KMS-11 (cell line): Measurements from ENCODE around the gene SLC25A39.

Experiments used
- H2AFZ ChIP-seq: fragments of 200-600 bp; sonication (generic); 2 replicates; pipeline ENCODE4 v1.6.1; 2016; ENCODE audit warnings: antibody characterized with exemption, mixed run types, low read depth
- H3K27ac ChIP-seq: fragments of 200-600 bp; sonication (generic); 2 replicates; pipeline ENCODE4 v1.6.1; 2016; ENCODE audit warnings: mild to moderate bottlenecking, mixed run types
- H3K27me3 ChIP-seq: fragments of 200-600 bp; sonication (generic); 2 replicates; pipeline ENCODE4 v1.6.1; 2017; ENCODE audit warnings: mild to moderate bottlenecking, low read depth, mixed run types, moderate library complexity; ENCODE audit not compliant: insufficient read depth
- H3K36me3 ChIP-seq: fragments of 200-600 bp; sonication (generic); 2 replicates; pipeline ENCODE4 v1.6.1; 2017; ENCODE audit warnings: mild to moderate bottlenecking, mixed run types; ENCODE audit not compliant: insufficient read depth
- H3K4me1 ChIP-seq: fragments of 200-600 bp; sonication (generic); 2 replicates; pipeline ENCODE4 v1.6.1; 2016; ENCODE audit warnings: mild to moderate bottlenecking, low read depth, mixed run types; ENCODE audit not compliant: poor library complexity, severe bottlenecking
- H3K4me2 ChIP-seq: fragments of 200-600 bp; sonication (generic); 2 replicates; pipeline ENCODE4 v1.7.0; 2016; ENCODE audit warnings: mild to moderate bottlenecking, mixed run types
- H3K4me3 ChIP-seq: fragments of 200-600 bp; sonication (generic); IDR thresholded peaks from 2 replicates; pipeline ENCODE4 v1.6.1; 2017; ENCODE audit warnings: low read depth, low read length, mixed read lengths; ENCODE audit not compliant: insufficient read depth
- H3K79me2 ChIP-seq: fragments of 200-600 bp; sonication (generic); 2 replicates; pipeline ENCODE4 v1.6.1; 2016; ENCODE audit warnings: low read depth, mixed run types; ENCODE audit not compliant: insufficient read depth
- H3K9ac ChIP-seq: fragments of 200-600 bp; sonication (generic); 2 replicates; pipeline ENCODE4 v1.6.1; 2016; ENCODE audit warnings: mild to moderate bottlenecking, mixed run types
- H4K20me1 ChIP-seq: fragments of 200-600 bp; sonication (generic); 2 replicates; pipeline ENCODE4 v1.6.1; 2016; ENCODE audit warnings: mild to moderate bottlenecking, mixed run types; ENCODE audit not compliant: insufficient read depth
- TF ChIP-seq, protein P1 (sequence below): fragments of 200-600 bp; sonication (generic); conservative IDR thresholded peaks from 2 replicates; pipeline ENCODE4 v1.6.1; 2017; ENCODE audit warnings: low read depth, mild to moderate bottlenecking, antibody characterized with exemption, low read length, moderate library complexity, mixed read lengths

The SLC25A39 gene

DNA sequence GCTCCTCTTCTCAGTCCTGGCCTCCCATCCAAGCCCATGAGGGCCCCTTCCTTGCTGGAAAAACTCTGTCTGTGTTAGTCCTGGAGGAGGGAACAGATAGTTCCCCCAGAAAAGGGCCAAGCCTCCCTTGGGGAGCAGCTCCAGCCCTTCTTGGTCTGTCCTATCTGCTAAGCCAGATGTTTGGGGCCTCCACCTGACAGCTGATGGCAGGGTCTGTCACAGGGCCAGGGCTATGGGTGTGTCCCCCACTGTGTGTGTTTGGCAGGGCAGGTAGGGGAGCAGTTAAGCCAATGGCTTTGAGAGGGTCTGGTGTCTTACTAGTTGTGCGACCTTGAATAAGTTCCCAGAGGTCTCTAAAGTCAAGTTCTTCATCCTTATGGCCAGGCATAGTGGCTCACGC is 43.1 kb downstream of the SLC25A39 start:
- Histone ChIP-seq H2AFZ (no peak overlapping the region), H3K27ac (no peak overlapping the region), H3K36me3 (no peaks in the 10 kb centered on the region), H3K4me2 (no peak overlapping the region), H3K4me1 (peaks cover 8% of the 10 kb centered on the region), H3K9ac (no peak overlapping the region), H3K4me3 (no peak overlapping the region), H4K20me1 (no peaks in the 10 kb centered on the region), H3K27me3 (peaks cover 16% of the 10 kb centered on the region; the same call in 1 of the 2 replicates), H3K79me2 (no peaks in the 10 kb centered on the region)
- TF ChIP-seq, protein P1, sequence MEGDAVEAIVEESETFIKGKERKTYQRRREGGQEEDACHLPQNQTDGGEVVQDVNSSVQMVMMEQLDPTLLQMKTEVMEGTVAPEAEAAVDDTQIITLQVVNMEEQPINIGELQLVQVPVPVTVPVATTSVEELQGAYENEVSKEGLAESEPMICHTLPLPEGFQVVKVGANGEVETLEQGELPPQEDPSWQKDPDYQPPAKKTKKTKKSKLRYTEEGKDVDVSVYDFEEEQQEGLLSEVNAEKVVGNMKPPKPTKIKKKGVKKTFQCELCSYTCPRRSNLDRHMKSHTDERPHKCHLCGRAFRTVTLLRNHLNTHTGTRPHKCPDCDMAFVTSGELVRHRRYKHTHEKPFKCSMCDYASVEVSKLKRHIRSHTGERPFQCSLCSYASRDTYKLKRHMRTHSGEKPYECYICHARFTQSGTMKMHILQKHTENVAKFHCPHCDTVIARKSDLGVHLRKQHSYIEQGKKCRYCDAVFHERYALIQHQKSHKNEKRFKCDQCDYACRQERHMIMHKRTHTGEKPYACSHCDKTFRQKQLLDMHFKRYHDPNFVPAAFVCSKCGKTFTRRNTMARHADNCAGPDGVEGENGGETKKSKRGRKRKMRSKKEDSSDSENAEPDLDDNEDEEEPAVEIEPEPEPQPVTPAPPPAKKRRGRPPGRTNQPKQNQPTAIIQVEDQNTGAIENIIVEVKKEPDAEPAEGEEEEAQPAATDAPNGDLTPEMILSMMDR: no peak

DNA sequence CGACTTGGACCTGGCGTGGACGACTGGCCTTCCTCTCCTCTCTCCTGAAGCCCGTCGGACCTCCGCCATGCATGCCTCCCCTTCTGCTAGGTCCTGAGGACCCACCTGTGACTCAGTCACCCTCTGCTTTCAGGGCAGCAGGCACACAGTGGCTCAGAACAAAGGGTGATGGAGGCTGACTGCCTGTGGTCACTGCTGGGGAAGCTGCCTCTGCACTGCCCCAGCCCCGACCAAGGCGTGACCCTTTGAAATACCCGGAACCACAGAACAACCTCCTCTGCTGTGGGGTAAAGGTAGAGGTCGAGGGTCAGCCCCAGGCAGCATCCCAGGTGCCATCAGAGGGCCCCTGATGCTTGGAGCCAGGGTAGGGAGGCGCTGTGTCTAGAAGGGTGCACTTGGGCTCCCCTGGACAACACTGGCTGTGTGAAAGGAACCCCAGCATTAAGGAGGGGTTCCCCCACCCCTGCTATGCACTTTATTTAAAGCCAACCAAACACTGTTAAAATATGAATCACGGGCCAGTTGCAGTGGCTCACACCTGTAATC is 44.2 kb downstream of the SLC25A39 start:
- Histone ChIP-seq H3K27me3 (peaks cover 16% of the 10 kb centered on the region; the same call in 1 of the 2 replicates), H3K4me2 (no peak overlapping the region), H3K9ac (no peak overlapping the region), H3K4me3 (no peak overlapping the region), H3K36me3 (no peaks in the 10 kb centered on the region), H3K79me2 (no peaks in the 10 kb centered on the region), H3K27ac (no peak overlapping the region), H4K20me1 (no peaks in the 10 kb centered on the region), H2AFZ (no peak overlapping the region), H3K4me1 (peaks cover 8% of the 10 kb centered on the region)
- TF ChIP-seq, protein P1: no peak

DNA sequence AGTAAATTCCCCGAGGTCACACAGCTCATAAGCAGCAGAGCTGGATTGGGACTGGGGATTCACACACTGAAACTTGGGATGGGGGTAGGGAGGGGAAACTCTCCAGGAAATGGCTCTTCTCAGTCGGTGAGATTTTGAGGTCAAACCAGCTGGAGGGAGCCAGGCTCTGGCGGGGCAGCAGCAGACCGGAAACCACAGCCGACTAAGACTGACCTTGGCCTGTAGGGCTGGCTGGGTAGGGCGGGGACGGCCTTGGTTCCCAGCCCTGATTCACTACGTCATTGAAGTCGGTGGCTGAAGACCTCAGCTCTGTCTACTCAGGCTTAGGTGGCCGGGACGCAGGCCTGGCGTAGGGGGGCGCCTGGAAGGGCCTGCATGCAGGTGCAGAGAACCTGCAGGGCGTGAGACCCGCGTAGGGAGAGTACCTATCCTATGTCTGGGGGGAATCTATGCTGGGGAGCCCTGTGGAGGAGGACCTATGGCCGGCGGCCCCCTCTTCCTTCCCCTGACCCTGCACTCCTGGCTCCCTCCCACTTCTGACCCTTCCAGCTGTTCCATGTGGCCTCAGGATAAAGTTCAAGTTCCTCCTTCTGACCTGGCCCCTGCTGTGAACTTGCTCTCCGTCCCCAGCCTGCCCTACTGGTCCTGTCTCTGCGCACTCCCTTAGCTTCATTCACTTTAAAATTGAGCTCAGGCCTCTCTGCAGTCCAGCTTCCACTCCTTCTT is 44.8 kb downstream of the SLC25A39 start:
- TF ChIP-seq, protein P1: no peak
- Histone ChIP-seq H3K4me1 (peaks cover 8% of the 10 kb centered on the region), H3K27me3 (peaks cover 16% of the 10 kb centered on the region; the same call in 1 of the 2 replicates), H3K4me3 (no peak overlapping the region), H3K36me3 (no peaks in the 10 kb centered on the region), H3K4me2 (peak overlapping the region; percentile 34; the same call in 1 of the 2 replicates), H4K20me1 (no peaks in the 10 kb centered on the region), H3K79me2 (no peaks in the 10 kb centered on the region), H3K9ac (no peak overlapping the region), H2AFZ (peak overlapping the region; percentile 20; the same call in 1 of the 2 replicates), H3K27ac (no peak overlapping the region)

DNA sequence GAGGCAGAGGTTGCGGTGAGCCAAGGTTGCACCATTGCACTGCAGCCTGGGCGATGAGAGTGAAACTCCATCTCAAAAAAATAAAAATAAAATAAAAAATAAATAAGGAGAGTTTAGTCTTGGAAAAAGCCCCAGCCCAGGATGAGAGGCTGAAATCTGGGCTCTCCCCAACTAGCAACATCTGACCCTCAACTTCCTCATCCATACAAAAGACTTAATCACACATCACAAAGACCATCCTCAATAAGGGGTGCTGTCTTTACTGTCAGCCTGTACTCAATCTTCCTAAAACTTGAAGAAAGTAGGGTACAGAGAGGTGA is 45.3 kb downstream of the SLC25A39 start:
- H2AFZ ChIP-seq: peak overlapping the region; percentile 20; the same call in 1 of the 2 replicates
- H3K36me3 ChIP-seq: no peaks in the 10 kb centered on the region
- no peaks in the 10 kb centered on the region for H4K20me1 ChIP-seq
- TF ChIP-seq, protein P1: no peak
- H3K27me3 ChIP-seq: peaks cover 17% of the 10 kb centered on the region; the same call in 1 of the 2 replicates
- no peaks in the 10 kb centered on the region for H3K79me2 ChIP-seq
- peak overlapping the region; percentile 34; the same call in 1 of the 2 replicates for H3K4me2 ChIP-seq
- no peak overlapping the region for H3K9ac ChIP-seq
- H3K4me1 ChIP-seq: peaks cover 8% of the 10 kb centered on the region
- no peak overlapping the region for H3K4me3 ChIP-seq
- no peak overlapping the region for H3K27ac ChIP-seq
